Panc1 (cell line): Measurements from ENCODE around the gene ZNF664. TPM values are rescaled to one million over a fixed set of nuclear protein-coding genes. Genes with fewer than 3 reads are reported as not detected.

Source experiments
- ATAC-seq: fragments of 200-7000 bp; cut with Tn5 transposase; 2 replicates; pipeline ENCODE4 v1.9.1; 2020; ENCODE audit warnings: mild to moderate bottlenecking, moderate library complexity
- BruUV-seq: library from RNA; stranded (reverse); fragments of 400-500 nt; replicated peaks from 2 replicates; lab custom pipeline; 2021; lab: Mats Ljungman, UMichigan
- CTCF ChIA-PET: fragments of 300-600 bp; sonication (Branson Sonifier 250); formaldehyde crosslinking; loops from one replicate; lab custom pipeline; 2022; ENCODE audit warnings: antibody characterized with exemption; lab: Charles Lee
- POLR2A ChIA-PET: fragments of 300-600 bp; sonication (Branson Sonifier 250); formaldehyde crosslinking; loops from one replicate; lab custom pipeline; 2022; ENCODE audit warnings: antibody characterized with exemption; lab: Charles Lee
- DNase-seq: peaks from one replicate; pipeline ENCODE4 v3.0.0-alpha.2; 2010; ENCODE audit warnings: low read depth, low spot score
- H3K27ac ChIP-seq: 2 replicates; pipeline ENCODE4 v1.5.1; 2011; ENCODE audit warnings: mild to moderate bottlenecking, low read length, inconsistent platforms
- H3K27me3 ChIP-seq: fragments of 200-500 bp; sonication (Bioruptor generic); 2 replicates; pipeline ENCODE4 v1.6.0; 2014; ENCODE audit warnings: low read length, inconsistent platforms; ENCODE audit not compliant: control insufficient read depth, insufficient read depth
- H3K36me3 ChIP-seq: fragments of 200-500 bp; sonication (Bioruptor generic); 2 replicates; pipeline ENCODE4 v1.5.1; 2014; ENCODE audit warnings: inconsistent platforms, mild to moderate bottlenecking, low read length, moderate library complexity; ENCODE audit not compliant: control insufficient read depth, insufficient read depth
- H3K4me1 ChIP-seq: 2 replicates; pipeline ENCODE4 v1.5.1; 2011; ENCODE audit warnings: inconsistent platforms, mild to moderate bottlenecking, low read length, moderate library complexity; ENCODE audit not compliant: control insufficient read depth, insufficient read depth
- H3K4me3 ChIP-seq, 2 experiments: 2 replicates each; pipeline ENCODE4 v1.5.1; 2011 to 2012; ENCODE audit warnings: low read depth in 2 of 2, low read length in 2 of 2, mild to moderate bottlenecking in 2 of 2, inconsistent platforms in 1 of 2, moderate library complexity in 1 of 2
- H3K9me3 ChIP-seq: fragments of 200-500 bp; sonication (Bioruptor generic); 2 replicates; pipeline ENCODE4 v1.5.1; 2014; ENCODE audit warnings: low read depth, mild to moderate bottlenecking, inconsistent platforms, low read length, moderate library complexity; ENCODE audit not compliant: control insufficient read depth, insufficient read depth
- CTCF ChIP-seq: fragments of 450-650 bp; IDR thresholded peaks from 2 replicates; pipeline ENCODE4 v1.5.1; 2017; ENCODE audit warnings: mild to moderate bottlenecking
- POLR2AphosphoS5 ChIP-seq: IDR thresholded peaks from 2 replicates; pipeline ENCODE4 v1.6.1; 2012; ENCODE audit warnings: mild to moderate bottlenecking, low read depth, low read length, moderate library complexity
- REST ChIP-seq, 2 experiments: IDR thresholded peaks; 2 replicates each; pipeline ENCODE4 v1.6.1; 2011 to 2012; ENCODE audit warnings: low read depth in 2 of 2, control low read depth in 1 of 2, low read length in 1 of 2, mild to moderate bottlenecking in 1 of 2, moderate library complexity in 1 of 2; ENCODE audit not compliant: insufficient read depth in 1 of 2
- SIN3A ChIP-seq: IDR thresholded peaks from 2 replicates; pipeline ENCODE4 v1.6.1; 2012; ENCODE audit warnings: low read depth, mild to moderate bottlenecking, low read length, moderate library complexity, borderline replicate concordance; ENCODE audit not compliant: insufficient read depth
- TCF7L2 ChIP-seq: IDR thresholded peaks from 2 replicates; pipeline ENCODE4 v1.6.1; 2011; ENCODE audit warnings: mild to moderate bottlenecking, low read depth, low read length, inconsistent platforms
- in situ Hi-C: cut with HindIII; loops from 2 replicates; pipeline ENCODE4 v1.10.0; 2016; ENCODE audit warnings: low sequenced_read_pairs, low pct_unique_long_range_greater_than_20kb
- intact Hi-C: fragments of 100-400 bp; cut with micrococcal nuclease; formaldehyde crosslinking; loops from one replicate; pipeline ENCODE4 v1.10.0; 2022; ENCODE audit not compliant: unreplicated experiment
- total RNA-seq: library from RNA; stranded (reverse); gene quantifications from one replicate; pipeline ENCODE4 v1.2.1, GENCODE V29; 2021; ENCODE audit not compliant: unreplicated experiment

ZNF664 gene
- total RNA-seq, 1 experiment from 2014 or later = 115 TPM

- ChIA-PET POLR2A (no interaction called here), CTCF (no interaction called here)
- Histone ChIP-seq H3K9me3 (no peaks in the 10 kb centered on the region), H3K36me3 (no peaks in the 10 kb centered on the region; the same call in 1 of the 2 replicates), H3K4me3 (no peak overlapping the region), H3K4me1 (no peaks in the 10 kb centered on the region; the same call in 1 of the 2 replicates), H3K27me3 (no peaks in the 10 kb centered on the region), H3K27ac (no peak overlapping the region)
- no TSS peak for BruUV-seq
- in situ Hi-C loops = no loop called here
- DNase-seq (no peak), ATAC-seq (no peak)
- intact Hi-C loops = no loop called here
- TF ChIP-seq SIN3A (no peak), REST (IDR thresholded peaks at IDR 0.05; ENCODE audit: insufficient read depth in 1 of 2, low read depth in 2 of 2, low read length in 1 of 2) (no peak), TCF7L2 (no peak), CTCF (no peak), POLR2AphosphoS5 (no peak)
Observed at GRCh38 chr12:123948401-123948795, 24.6 kb upstream of the ZNF664 start.

- no peak overlapping the region for H3K27ac ChIP-seq
- BruUV-seq = no TSS peak
- intact Hi-C loops = no loop called here
Observed at GRCh38 chr12:123948796-123949769, 23.9 kb upstream of the ZNF664 start.

More at GRCh38 chr12:123948796-123949769, 23.9 kb upstream of the ZNF664 start:
- Histone ChIP-seq H3K36me3 (no peaks in the 10 kb centered on the region; the same call in 1 of the 2 replicates), H3K4me3 (no peak overlapping the region), H3K4me1 (no peaks in the 10 kb centered on the region; the same call in 1 of the 2 replicates), H3K27me3 (no peaks in the 10 kb centered on the region), H3K9me3 (no peaks in the 10 kb centered on the region)
- in situ Hi-C loops = no loop called here
- CTCF ChIA-PET = no interaction called here
- no peak for DNase-seq
- TF ChIP-seq REST (IDR thresholded peaks at IDR 0.05; ENCODE audit: insufficient read depth in 1 of 2, low read depth in 2 of 2, low read length in 1 of 2) (no peak), CTCF (no peak), POLR2AphosphoS5 (no peak), TCF7L2 (no peak), SIN3A (no peak)
- no peak for ATAC-seq
- POLR2A ChIA-PET = no interaction called here
